Breast epithelium (tissue), 3 donors: ENCODE results near the gene XCR1.

Source experiments
- POLR2A ChIP-seq: fragments of 450-650 bp; IDR thresholded peaks from one replicate; pipeline ENCODE4 v1.6.1; 2016; ENCODE audit warnings: antibody characterized with exemption, mild to moderate bottlenecking, moderate library complexity
- POLR2AphosphoS5 ChIP-seq, 3 donors: sonication (generic); formaldehyde crosslinking; IDR thresholded peaks; one replicate each; pipeline ENCODE4 v1.6.1; 2017; ENCODE audit warnings: antibody characterized with exemption in 3 of 3
- TF ChIP-seq, protein P1 (sequence below), 3 donors: fragments of 450-650 bp; IDR thresholded peaks; one replicate each; pipeline ENCODE4 v1.5.1; 2016 to 2017; ENCODE audit warnings: antibody characterized with exemption in 3 of 3, mild to moderate bottlenecking in 3 of 3, moderate library complexity in 3 of 3

DNA sequence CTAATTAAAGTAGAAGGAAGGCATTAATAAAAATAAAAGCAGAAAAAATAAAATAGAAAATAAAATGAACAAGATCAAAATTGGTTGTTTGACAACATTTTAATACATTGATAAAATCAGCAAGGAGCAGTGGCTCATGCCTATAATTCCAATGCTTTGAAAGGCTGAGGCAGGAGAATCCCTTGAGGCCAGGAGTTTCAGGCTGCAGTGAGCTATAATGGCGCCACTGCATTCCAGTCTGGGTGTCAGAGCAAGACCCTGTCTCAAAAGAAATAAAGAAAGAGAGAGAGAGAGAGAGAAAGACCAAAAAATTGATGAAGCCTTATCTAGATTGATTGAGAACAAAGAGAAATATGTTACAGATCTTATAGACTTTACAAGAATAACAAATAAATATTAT, 2.1 kb downstream of the XCR1 start:
- TF ChIP-seq, protein P1, sequence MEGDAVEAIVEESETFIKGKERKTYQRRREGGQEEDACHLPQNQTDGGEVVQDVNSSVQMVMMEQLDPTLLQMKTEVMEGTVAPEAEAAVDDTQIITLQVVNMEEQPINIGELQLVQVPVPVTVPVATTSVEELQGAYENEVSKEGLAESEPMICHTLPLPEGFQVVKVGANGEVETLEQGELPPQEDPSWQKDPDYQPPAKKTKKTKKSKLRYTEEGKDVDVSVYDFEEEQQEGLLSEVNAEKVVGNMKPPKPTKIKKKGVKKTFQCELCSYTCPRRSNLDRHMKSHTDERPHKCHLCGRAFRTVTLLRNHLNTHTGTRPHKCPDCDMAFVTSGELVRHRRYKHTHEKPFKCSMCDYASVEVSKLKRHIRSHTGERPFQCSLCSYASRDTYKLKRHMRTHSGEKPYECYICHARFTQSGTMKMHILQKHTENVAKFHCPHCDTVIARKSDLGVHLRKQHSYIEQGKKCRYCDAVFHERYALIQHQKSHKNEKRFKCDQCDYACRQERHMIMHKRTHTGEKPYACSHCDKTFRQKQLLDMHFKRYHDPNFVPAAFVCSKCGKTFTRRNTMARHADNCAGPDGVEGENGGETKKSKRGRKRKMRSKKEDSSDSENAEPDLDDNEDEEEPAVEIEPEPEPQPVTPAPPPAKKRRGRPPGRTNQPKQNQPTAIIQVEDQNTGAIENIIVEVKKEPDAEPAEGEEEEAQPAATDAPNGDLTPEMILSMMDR (IDR thresholded peaks at IDR 0.05) = no peak
- TF ChIP-seq POLR2AphosphoS5 (IDR thresholded peaks at IDR 0.05) (no peak), POLR2A (no peak)
